Caco-2 (cell line): ENCODE data around the gene UFSP1. TPM values are rescaled to one million over a fixed set of nuclear protein-coding genes. Genes with fewer than 3 reads are reported as not detected.
"Not testable (repeated sequence)": the region's sequence is repeated elsewhere in the genome, so short reads cannot be mapped to it uniquely, and the experiment has no call there.

Experiments used
- BruUV-seq: library from RNA; stranded (reverse); fragments of 400-500 nt; replicated peaks from 2 replicates; lab custom pipeline; 2021; lab: Mats Ljungman, UMichigan
- CTCF ChIA-PET: fragments of 300-600 bp; sonication (Branson Sonifier 250); formaldehyde crosslinking; loops from one replicate; lab custom pipeline; 2022; ENCODE audit warnings: antibody characterized with exemption; lab: Charles Lee
- POLR2A ChIA-PET: fragments of 300-600 bp; sonication (Branson Sonifier 250); formaldehyde crosslinking; loops from one replicate; lab custom pipeline; 2022; ENCODE audit warnings: antibody characterized with exemption; lab: Charles Lee
- DNase-seq, 2 experiments: peaks; one replicate each; pipeline versions ENCODE4 v3.0.0 to v3.0.0-alpha.2; 2020 to 2022
- H3K27me3 ChIP-seq: replicated peaks from 2 replicates; pipeline ENCODE4 v1.6.0; 2011; ENCODE audit warnings: low read length; ENCODE audit not compliant: control insufficient read depth, insufficient read depth
- H3K36me3 ChIP-seq: 2 replicates; pipeline ENCODE4 v1.5.1; 2011; ENCODE audit warnings: low read length; ENCODE audit not compliant: control insufficient read depth, insufficient read depth
- H3K4me1 ChIP-seq: fragments of 250-450 bp; sonication (Bioruptor Pico); 2 replicates; pipeline ENCODE4 v1.5.1; 2020; ENCODE audit warnings: mild to moderate bottlenecking
- H3K4me3 ChIP-seq: 2 replicates; pipeline ENCODE4 v1.5.1; 2011; ENCODE audit warnings: low read depth, mild to moderate bottlenecking, control low read depth, low read length
- H3K9me3 ChIP-seq: fragments of 250-450 bp; sonication (Bioruptor Pico); 2 replicates; pipeline ENCODE4 v1.5.1; 2020; ENCODE audit warnings: mild to moderate bottlenecking, moderate library complexity
- H3K27ac Mint-ChIP-seq: one replicate; pipeline ENCODE4 v1.8.0; 2022; ENCODE audit warnings: mixed read lengths; ENCODE audit not compliant: unreplicated experiment
- H3K27me3 Mint-ChIP-seq: one replicate; pipeline ENCODE4 v1.8.0; 2022; ENCODE audit warnings: mixed read lengths; ENCODE audit not compliant: insufficient read depth, unreplicated experiment
- H3K36me3 Mint-ChIP-seq: one replicate; pipeline ENCODE4 v1.8.0; 2022; ENCODE audit warnings: mild to moderate bottlenecking, mixed read lengths; ENCODE audit not compliant: insufficient read depth, unreplicated experiment
- H3K4me1 Mint-ChIP-seq: one replicate; pipeline ENCODE4 v1.8.0; 2022; ENCODE audit warnings: low read depth, mixed read lengths; ENCODE audit not compliant: unreplicated experiment
- H3K4me3 Mint-ChIP-seq: one replicate; pipeline ENCODE4 v1.8.0; 2022; ENCODE audit warnings: mild to moderate bottlenecking, moderate library complexity, mixed read lengths; ENCODE audit not compliant: unreplicated experiment
- H3K9me3 Mint-ChIP-seq: one replicate; pipeline ENCODE4 v1.8.0; 2022; ENCODE audit warnings: mixed read lengths; ENCODE audit not compliant: unreplicated experiment
- CTCF ChIP-seq, 2 experiments: fragments of 200-600 bp in 1 of 2; IDR thresholded peaks; 1 replicate in 1 of 2; 2 replicates in 1 of 2; pipeline versions ENCODE4 v1.5.1 to v1.8.0; 2011 to 2022; ENCODE audit warnings: antibody characterized with exemption in 1 of 2, control low read depth in 1 of 2, inconsistent platforms in 1 of 2, low read depth in 1 of 2, low read length in 1 of 2, mild to moderate bottlenecking in 1 of 2, moderate library complexity in 1 of 2; ENCODE audit not compliant: insufficient read depth in 1 of 2, severe bottlenecking in 1 of 2, unreplicated experiment in 1 of 2
- intact Hi-C: fragments of 100-400 bp; cut with micrococcal nuclease; formaldehyde crosslinking; loops from one replicate; pipeline ENCODE4 v1.10.0; 2022; ENCODE audit not compliant: unreplicated experiment
- total RNA-seq: library from RNA; stranded (reverse); gene quantifications from 2 replicates; pipeline ENCODE4 v1.2.3, GENCODE V29; 2022

UFSP1 gene
- total RNA-seq, 1 experiment from 2014 or later, result 4.6 TPM

GRCh38 chr7:100856871-100857282, 32.6 kb downstream of the UFSP1 start:
- no TSS peak for BruUV-seq
- Mint-ChIP-seq H3K27me3 (no peaks in the 10 kb centered on the region), H3K27ac (peak overlapping the region; percentile 44), H3K36me3 (peaks cover 68% of the 10 kb centered on the region), H3K4me3 (peak overlapping the region; percentile 19), H3K9me3 (no peaks in the 10 kb centered on the region), H3K4me1 (peaks cover 15% of the 10 kb centered on the region)
- peaks cover 5% of the 10 kb centered on the region for H3K36me3 ChIP-seq
- peaks cover 11% of the 10 kb centered on the region for H3K4me1 ChIP-seq
- TF ChIP-seq CTCF (IDR thresholded peaks at IDR 0.05; ENCODE audit: insufficient read depth in 1 of 2, low read depth in 1 of 2, low read length in 1 of 2, severe bottlenecking in 1 of 2, unreplicated experiment in 1 of 2), result no peak
- no peak overlapping the region for H3K4me3 ChIP-seq
- no peaks in the 10 kb centered on the region for H3K27me3 ChIP-seq
- H3K9me3 ChIP-seq, result no peaks in the 10 kb centered on the region
- ChIA-PET CTCF (interaction anchor here (0.6 kb wide), 1 partner anchor 129 kb away, joined by 3 read pairs; no protein-coding TSS in a partner anchor), POLR2A (interaction anchor here (0.7 kb wide), 1 partner anchor 33 kb away, joined by 3 read pairs; the partner anchor contains the start of gene UFSP1)
- DNase-seq, result peak; percentile 76 to 81
- intact Hi-C loops, result no loop called here

DNA sequence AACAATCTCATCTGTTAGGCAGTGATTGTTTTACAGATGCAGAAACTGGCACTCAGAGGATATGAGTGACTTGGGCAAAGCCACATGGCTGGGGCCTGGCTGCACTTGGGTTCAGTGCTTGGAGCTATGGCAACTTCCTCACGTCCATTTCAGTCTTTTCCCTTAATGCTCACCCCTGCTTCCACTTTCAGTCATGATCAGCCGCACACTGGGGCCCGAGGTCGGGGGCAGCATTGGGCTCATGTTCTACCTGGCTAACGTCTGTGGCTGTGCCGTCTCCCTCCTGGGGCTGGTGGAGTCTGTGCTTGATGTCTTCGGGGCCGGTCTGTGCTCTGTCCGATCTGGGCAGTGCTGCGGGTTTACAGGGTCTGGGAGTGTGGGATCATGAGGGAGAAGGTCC, 34.0 kb downstream of the UFSP1 start:
- Histone ChIP-seq H3K27me3 (no peaks in the 10 kb centered on the region), H3K36me3 (peaks cover 1% of the 10 kb centered on the region), H3K4me1 (peaks cover 11% of the 10 kb centered on the region), H3K4me3 (no peak overlapping the region), H3K9me3 (no peaks in the 10 kb centered on the region)
- ChIA-PET CTCF (interaction anchor here (1.2 to 1.3 kb wide), 2 partner anchors 150 to 243 kb away, joined by 3 to 5 read pairs; partner anchors contain the start of genes MOSPD3 and POP7), POLR2A (no interaction called here)
- Mint-ChIP-seq H3K27ac (peak overlapping the region; percentile 82), H3K9me3 (no peaks in the 10 kb centered on the region), H3K4me1 (peaks cover 15% of the 10 kb centered on the region), H3K36me3 (peaks cover 58% of the 10 kb centered on the region), H3K27me3 (no peaks in the 10 kb centered on the region), H3K4me3 (no peak overlapping the region)
- intact Hi-C loops, result no loop called here
- TF ChIP-seq CTCF (IDR thresholded peaks at IDR 0.05; ENCODE audit: insufficient read depth in 1 of 2, low read depth in 1 of 2, low read length in 1 of 2, severe bottlenecking in 1 of 2, unreplicated experiment in 1 of 2), result no peak
- DNase-seq, result no peak
- no TSS peak for BruUV-seq

- peaks cover 11% of the 10 kb centered on the region for H3K4me1 ChIP-seq
- Mint-ChIP-seq H3K4me1 (peaks cover 15% of the 10 kb centered on the region), H3K36me3 (peaks cover 52% of the 10 kb centered on the region)
- DNase-seq, CTCF ChIA-PET, H3K9me3 ChIP-seq, intact Hi-C loops, H3K4me3 Mint-ChIP-seq, H3K4me3 ChIP-seq, H3K9me3 Mint-ChIP-seq, H3K27me3 ChIP-seq, H3K36me3 ChIP-seq, POLR2A ChIA-PET, BruUV-seq, H3K27ac Mint-ChIP-seq, H3K27me3 Mint-ChIP-seq: not testable (repeated sequence)
Observed at GRCh38 chr7:100854899-100855298, 34.6 kb downstream of the UFSP1 start.
